GM19240 (cell line): Measurements from ENCODE around the gene PHGDH.

ENCODE experiments used
- DNase-seq: peaks from one replicate; pipeline ENCODE4 v3.0.0; 2011; ENCODE audit warnings: low spot score; ENCODE audit not compliant: insufficient read length

The PHGDH gene

DNA sequence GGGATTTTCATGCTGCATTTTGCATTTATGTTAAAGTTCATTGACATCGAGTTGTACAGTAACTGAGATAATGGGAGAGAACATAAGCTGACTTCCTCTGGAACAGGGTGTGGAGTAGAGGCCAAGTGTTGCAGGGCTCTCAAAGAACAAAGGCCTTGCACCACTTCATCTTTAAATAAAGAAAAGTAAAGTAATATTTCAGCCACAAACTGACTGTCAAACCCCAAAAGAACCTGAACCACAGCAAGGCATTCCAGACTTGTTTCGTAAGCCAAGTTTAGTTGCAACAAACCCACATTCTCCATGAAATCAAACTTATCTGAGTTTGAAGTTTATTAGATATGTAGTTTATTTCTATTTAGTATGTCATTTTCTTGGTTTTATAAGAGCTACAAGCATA lies 76.0 kb downstream of the PHGDH start:
- no peak for DNase-seq

- DNase-seq, result no peak
These were observed 78.9 kb downstream of the PHGDH start for GRCh38 chr1:119790451-119791198.

DNA sequence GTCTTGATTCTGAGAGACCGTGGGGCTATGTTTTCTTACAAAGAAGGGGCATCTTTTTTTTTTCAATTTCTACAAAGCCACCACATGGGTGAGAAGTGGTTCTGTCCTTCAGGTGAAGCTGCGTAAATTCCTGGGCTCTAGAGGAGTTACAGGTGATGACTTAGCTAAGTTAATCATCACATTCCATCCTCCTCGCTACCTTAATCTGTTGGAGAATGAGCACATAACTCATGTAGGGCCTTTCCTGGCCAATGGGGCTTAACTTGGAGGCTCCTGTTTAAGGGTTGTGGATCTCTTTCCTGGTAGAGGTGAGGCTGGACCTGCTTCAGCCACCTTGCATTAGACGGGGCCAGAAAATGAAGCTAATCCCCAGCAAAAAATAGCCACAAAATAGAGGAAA lies 79.6 kb downstream of the PHGDH start:
- no peak for DNase-seq
